Measurements from ENCODE around the gene KRTAP2-2.

Gene KRTAP2-2

DNA sequence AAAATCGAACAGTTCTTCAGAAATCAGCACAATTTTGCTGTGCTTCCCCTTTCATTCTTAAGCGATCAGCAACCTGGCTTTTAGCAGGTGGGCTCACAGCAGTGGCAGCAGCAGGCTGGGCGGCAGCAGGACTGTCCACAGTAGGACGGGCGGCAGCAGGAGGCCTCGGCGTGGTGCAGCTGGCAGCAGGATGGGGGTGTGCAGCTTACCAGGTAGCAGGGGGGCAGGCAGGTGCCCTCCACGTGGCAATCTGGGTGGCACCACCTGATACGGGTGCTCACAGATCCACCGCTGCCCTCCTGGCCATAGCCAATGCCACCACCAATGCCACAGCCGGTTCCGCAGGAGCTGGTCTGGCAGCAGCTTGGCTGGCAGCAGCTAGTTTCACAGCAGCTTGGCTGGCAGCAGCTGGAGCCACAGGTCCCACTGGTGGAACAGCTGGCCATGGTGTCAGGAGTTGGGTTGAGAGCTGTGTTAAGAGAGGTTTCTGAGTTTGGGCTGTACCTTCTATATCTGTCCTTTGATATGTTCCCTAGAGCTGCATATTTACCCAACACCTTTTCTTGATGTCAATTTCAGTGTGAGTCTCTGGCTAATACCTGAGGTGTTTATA, 25.3 kb downstream of the KRTAP2-2 start, which contains the start of gene KRTAP1-4:
Gene KRTAP1-4 (minus strand): TSS at position 563 of the 613 bp plus-strand sequence. CDS start 117 bp downstream, at position 446.
- TF ChIP-seq, protein P1, sequence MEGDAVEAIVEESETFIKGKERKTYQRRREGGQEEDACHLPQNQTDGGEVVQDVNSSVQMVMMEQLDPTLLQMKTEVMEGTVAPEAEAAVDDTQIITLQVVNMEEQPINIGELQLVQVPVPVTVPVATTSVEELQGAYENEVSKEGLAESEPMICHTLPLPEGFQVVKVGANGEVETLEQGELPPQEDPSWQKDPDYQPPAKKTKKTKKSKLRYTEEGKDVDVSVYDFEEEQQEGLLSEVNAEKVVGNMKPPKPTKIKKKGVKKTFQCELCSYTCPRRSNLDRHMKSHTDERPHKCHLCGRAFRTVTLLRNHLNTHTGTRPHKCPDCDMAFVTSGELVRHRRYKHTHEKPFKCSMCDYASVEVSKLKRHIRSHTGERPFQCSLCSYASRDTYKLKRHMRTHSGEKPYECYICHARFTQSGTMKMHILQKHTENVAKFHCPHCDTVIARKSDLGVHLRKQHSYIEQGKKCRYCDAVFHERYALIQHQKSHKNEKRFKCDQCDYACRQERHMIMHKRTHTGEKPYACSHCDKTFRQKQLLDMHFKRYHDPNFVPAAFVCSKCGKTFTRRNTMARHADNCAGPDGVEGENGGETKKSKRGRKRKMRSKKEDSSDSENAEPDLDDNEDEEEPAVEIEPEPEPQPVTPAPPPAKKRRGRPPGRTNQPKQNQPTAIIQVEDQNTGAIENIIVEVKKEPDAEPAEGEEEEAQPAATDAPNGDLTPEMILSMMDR (IDR thresholded peaks at IDR 0.05) = no peak

DNA sequence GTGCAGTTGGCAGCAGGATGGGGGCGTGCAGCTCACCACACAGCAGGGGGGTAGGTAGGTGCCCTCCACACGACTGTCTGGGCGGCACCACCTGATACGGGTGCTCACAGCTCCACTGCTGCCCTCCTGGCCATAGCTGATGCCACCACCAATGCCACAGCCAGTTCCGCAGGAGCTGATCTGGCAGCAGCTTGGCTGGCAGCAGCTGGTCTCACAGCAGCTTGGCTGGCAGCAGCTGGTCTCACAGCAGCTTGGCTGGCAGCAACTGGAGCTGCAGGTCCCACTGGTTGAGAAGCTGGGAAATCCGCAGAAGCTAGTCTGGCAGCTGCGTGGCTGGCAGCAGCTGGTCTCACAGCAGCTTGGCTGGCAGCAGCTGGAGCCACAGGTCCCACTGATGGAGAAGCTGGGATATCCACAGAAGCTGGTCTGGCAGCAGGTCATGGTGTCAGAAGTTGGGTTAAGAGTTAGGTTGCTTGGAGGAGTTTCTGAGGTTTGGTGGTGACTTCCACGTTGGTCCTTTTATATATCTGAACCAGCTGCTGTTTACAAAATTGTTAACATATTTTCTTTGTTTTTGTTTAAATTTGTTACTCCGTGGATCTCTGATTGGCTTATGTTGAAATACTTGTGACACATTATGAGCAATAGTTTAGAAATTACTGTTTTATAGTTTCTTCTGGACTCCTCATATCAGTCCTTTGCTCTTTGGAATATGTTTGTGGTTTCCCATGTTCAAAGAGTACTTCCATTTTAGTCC, 28.1 kb downstream of the KRTAP2-2 start, which contains the start of gene KRTAP1-5:
Gene KRTAP1-5 (minus strand): TSS at position 494 of the 757 bp plus-strand sequence. CDS start 53 bp downstream, at position 441.
- TF ChIP-seq, protein P1 (IDR thresholded peaks at IDR 0.05) = no peak

DNA sequence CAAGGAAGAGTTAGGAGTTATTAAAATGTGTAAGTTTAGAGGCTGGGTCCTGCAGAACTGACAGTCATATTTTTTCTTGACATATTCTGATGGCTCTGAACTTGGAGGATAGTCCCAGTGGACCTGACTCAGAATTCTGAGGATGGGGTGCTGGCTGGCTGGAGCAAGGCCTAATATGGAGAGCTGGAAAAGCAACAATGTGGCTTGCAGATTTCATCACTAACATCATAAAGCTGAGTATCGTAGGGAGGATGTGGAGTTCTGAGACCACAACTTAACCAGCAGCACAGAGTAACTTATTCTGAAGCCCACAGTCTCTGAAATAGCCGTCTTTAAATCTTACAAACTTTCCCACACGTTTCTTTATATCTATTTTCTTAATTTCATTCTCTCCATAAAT, 30.3 kb downstream of the KRTAP2-2 start:
- TF ChIP-seq, protein P1 (IDR thresholded peaks at IDR 0.05) = no peak

DNA sequence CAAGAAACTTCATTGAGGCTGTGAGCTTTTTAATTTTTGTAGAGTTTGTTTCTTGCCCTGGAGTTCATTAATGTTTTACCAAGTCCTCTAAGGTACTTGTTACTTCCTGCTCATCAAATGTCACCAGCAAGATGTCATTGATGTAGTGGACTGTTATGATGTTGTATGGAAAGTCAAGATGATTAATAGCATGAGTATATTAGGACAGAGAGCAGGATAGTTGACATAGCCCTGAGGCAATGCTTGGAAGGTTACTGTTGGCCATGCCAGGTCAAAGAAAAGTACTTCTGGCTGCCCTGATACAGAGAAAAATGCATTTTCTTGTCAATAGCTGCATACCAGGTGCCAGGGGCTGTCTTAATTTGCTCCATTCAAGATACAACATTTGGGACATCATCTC, 34.7 kb downstream of the KRTAP2-2 start:
- TF ChIP-seq, protein P1 (IDR thresholded peaks at IDR 0.05) = no peak

DNA sequence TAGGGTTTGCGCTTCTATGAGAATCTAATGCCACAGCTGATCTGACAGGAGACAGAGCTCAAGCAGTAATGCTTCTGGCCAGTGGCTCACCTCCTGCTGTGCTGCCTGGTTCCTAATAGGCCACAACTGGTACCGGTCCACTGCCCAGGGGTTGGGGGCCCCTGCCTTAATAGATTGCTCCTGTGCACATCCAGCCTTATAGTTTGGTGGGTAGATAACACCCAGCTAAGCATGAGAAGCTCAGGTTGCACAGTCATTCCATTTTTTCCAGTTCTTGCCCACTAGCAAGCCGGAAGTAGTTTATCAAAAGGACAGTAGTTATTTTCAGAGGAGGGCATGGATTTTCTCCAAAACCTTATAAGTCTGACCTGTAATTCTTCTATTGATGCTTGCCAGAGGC, 35.6 kb downstream of the KRTAP2-2 start:
- TF ChIP-seq, protein P1 (IDR thresholded peaks at IDR 0.05) = no peak

DNA sequence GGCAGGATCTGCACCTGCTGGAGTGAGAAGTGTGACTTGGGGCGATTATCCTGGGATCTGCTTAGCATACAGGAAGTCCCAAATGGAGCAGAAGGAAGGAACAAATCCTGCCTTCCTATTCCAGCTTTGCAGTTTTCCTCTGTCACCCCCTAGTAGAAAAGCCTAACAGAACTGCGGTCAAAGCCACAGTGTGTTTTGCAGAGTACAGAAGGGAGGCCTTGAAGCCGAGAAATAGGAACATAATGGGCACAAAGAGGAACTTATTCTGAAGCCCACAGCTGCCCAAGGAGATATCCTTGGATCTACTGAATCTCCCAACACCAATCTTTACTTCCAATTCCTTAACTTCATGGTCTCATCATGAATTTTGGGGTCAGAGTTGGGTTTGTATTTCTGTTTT, 36.5 kb downstream of the KRTAP2-2 start:
- TF ChIP-seq, protein P1 (IDR thresholded peaks at IDR 0.05) = no peak

DNA sequence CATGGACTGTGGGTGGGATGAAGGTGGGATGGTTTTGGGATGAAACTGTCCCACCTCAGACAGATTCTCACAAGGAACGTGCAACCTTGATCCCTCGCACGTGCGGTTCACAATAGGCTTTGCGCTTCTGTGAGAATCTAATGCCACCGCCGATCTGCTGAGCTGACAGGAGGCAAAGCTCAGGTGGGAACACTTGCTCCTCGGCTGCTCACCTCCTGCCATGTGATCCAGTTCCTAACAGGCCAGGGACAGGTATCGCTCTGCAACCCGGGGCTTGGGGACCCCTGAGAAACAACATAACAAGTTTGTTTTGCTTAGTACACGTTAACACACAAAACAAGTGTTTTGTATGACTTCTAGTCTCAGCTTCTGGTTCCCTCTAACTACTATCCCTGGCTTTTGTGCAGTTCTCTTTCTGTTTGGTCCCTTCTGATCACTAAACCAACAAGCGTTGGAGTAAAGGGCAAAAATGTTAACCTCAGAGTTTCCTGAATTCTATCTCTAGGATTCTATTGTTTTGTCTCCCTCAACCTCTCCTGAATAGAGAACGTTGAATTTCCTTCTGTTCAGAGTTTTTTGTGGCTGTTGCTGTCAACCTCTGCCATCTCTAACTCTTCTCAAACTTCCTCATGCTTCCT, 38.3 kb downstream of the KRTAP2-2 start:
- TF ChIP-seq, protein P1 (IDR thresholded peaks at IDR 0.05) = no peak
